DMS53 (cell line): ENCODE data around the gene MICOS13.
"Not testable (repeated sequence)": the region's sequence is repeated elsewhere in the genome, so short reads cannot be mapped to it uniquely, and the experiment has no call there.

Source experiments
- DNase-seq: peaks from one replicate; lab custom pipeline; 2025; lab: John Stamatoyannopoulos, UW

Gene MICOS13

GRCh38 chr19:5700455-5701092 lies 20.3 kb upstream of the MICOS13 start:
- no peak for DNase-seq

- DNase-seq, result no peak
Observed at GRCh38 chr19:5698635-5699422, 18.5 kb upstream of the MICOS13 start.

- peak; percentile 42 for DNase-seq
Observed at GRCh38 chr19:5697890-5698634, 17.7 kb upstream of the MICOS13 start.

GRCh38 chr19:5697022-5697889 lies 16.9 kb upstream of the MICOS13 start:
- DNase-seq, result peak; percentile 29

- DNase-seq, result no peak
Observed at GRCh38 chr19:5696196-5697021, 16.1 kb upstream of the MICOS13 start.

- peak; percentile 37 for DNase-seq
Observed at GRCh38 chr19:5695649-5696195, 15.4 kb upstream of the MICOS13 start.

- DNase-seq, result no peak
Observed at GRCh38 chr19:5694956-5695648, 14.8 kb upstream of the MICOS13 start.

- peak; percentile 34 for DNase-seq
Observed at GRCh38 chr19:5694167-5694955, 14.0 kb upstream of the MICOS13 start.

GRCh38 chr19:5693195-5694166 lies 13.2 kb upstream of the MICOS13 start:
- peak; percentile 37 for DNase-seq

GRCh38 chr19:5692723-5693194 lies 12.4 kb upstream of the MICOS13 start:
- DNase-seq, result peak; percentile 34

GRCh38 chr19:5691822-5692722 lies 11.8 kb upstream of the MICOS13 start:
- no peak for DNase-seq

- peak; percentile 60 for DNase-seq
Observed at GRCh38 chr19:5690955-5691821, 10.9 kb upstream of the MICOS13 start.

- DNase-seq, result peak; percentile 95
Observed at GRCh38 chr19:5690125-5690954, 10.0 kb upstream of the MICOS13 start, which contains the start of gene RPL36. TSS of gene RPL36 (plus strand) at chr19:5690295. CDS start at chr19:5690508, 213 bp downstream.

GRCh38 chr19:5688262-5688881 lies 8.1 kb upstream of the MICOS13 start:
- not testable (repeated sequence) for DNase-seq
